HepG2 (cell line): ENCODE measurements around the gene TMX1.

Experiments
- CAMTA2 ChIP-seq: sonication (generic); formaldehyde crosslinking; IDR thresholded peaks from 2 replicates; pipeline ENCODE4 v1.4.0; 2020; ENCODE audit warnings: mild to moderate bottlenecking, missing genetic modification reagents, borderline replicate concordance
- CTCF ChIP-seq: sonication (generic); formaldehyde crosslinking; IDR thresholded peaks from 2 replicates; pipeline ENCODE4 v1.5.0; 2020; ENCODE audit warnings: mild to moderate bottlenecking, missing genetic modification reagents, moderate library complexity
- FOXM1 ChIP-seq: sonication (generic); formaldehyde crosslinking; IDR thresholded peaks from 2 replicates; pipeline ENCODE4 v1.5.0; 2020; ENCODE audit warnings: missing genetic modification reagents
- ZFX ChIP-seq: sonication (generic); formaldehyde crosslinking; IDR thresholded peaks from 2 replicates; pipeline ENCODE4 v1.4.0; 2020; ENCODE audit warnings: mild to moderate bottlenecking, low read depth, missing genetic modification reagents, moderate library complexity

- TF ChIP-seq CTCF (CRISPR knock-in tag) (no peak), CAMTA2 (CRISPR knock-in tag) (no peak), FOXM1 (CRISPR knock-in tag) (no peak), ZFX (CRISPR knock-in tag) (no peak)
Observed at GRCh38 chr14:51305751-51306150, 65.7 kb downstream of the TMX1 start.
